Activated CD8-positive, alpha-beta memory T cell treated with anti-CD3 and anti-CD28 coated beads, Interleukin-2, amount 10 ng/mL, durations not matched to agents 7 days and 5 days (primary cell): ENCODE measurements around the gene SURF1. TPM values are rescaled to one million over a fixed set of nuclear protein-coding genes. Genes with fewer than 3 reads are reported as not detected.

Experiments
- total RNA-seq, 2 experiments: library from RNA; stranded (reverse); gene quantifications; one replicate each; pipeline ENCODE4 v1.2.3, GENCODE V29; 2021

The SURF1 gene
- total RNA-seq, 2 experiments from 2014 or later, result 35.4 to 35.6 TPM

Other genes starting within 250 kb of the SURF1 start
- 100 to 1,000 TPM; 103 to 114 TPM for gene RALGDS, start 235.2 kb downstream of the SURF1 start, total RNA-seq
- 1 to 10 TPM; 3.9 to 5.7 TPM for gene GBGT1, start 192.6 kb downstream of the SURF1 start, total RNA-seq
- gene OBP2B, start 147.2 kb downstream of the SURF1 start, total RNA-seq, result not detected
- gene ABO, start 81.3 kb downstream of the SURF1 start, total RNA-seq, result not detected
- 10 to 100 TPM; 12.9 to 16.5 TPM for gene SURF6, start 20.3 kb downstream of the SURF1 start, total RNA-seq
- gene MED22, start 8.4 kb downstream of the SURF1 start, total RNA-seq, result 10 to 100 TPM; 28.8 to 35.9 TPM
- gene RPL7A, start 8.3 kb downstream of the SURF1 start, total RNA-seq, result 1,000 to 10,000 TPM; 1,729 to 2,113 TPM
- gene SURF2, start 63 bp upstream of the SURF1 start, total RNA-seq, result 10 to 100 TPM; 14.9 to 23.2 TPM
- gene SURF4, start 19.6 kb upstream of the SURF1 start, total RNA-seq, result 100 to 1,000 TPM; 218 to 304 TPM
- 1 to 10 TPM in 1 of 2 experiments, under 1 TPM in 1; 0.20 to 1.4 TPM for gene STKLD1, start 19.9 kb upstream of the SURF1 start, total RNA-seq
- 10 to 100 TPM; 27.5 to 34.1 TPM for gene REXO4, start 61.5 kb upstream of the SURF1 start, total RNA-seq
- 1 to 10 TPM; 2.6 to 2.7 TPM for gene ADAMTS13, start 65.9 kb upstream of the SURF1 start, total RNA-seq
- gene CACFD1, start 103.5 kb upstream of the SURF1 start, total RNA-seq, result 1 to 10 TPM in 1 of 2 experiments, under 1 TPM in 1; 0.38 to 1.1 TPM
- 1 to 10 TPM; 5.5 to 9.9 TPM for gene SLC2A6, start 122.6 kb upstream of the SURF1 start, total RNA-seq
- not detected for gene MYMK, start 168.5 kb upstream of the SURF1 start, total RNA-seq
- not detected for gene ADAMTSL2, start 178.2 kb upstream of the SURF1 start, total RNA-seq